Neural cell (in vitro differentiated cells): ENCODE data around the gene TSEN2. TPM values are rescaled to one million over a fixed set of nuclear protein-coding genes. Genes with fewer than 3 reads are reported as not detected.

Source experiments
- H2AFZ ChIP-seq: fragments of 200-600, 300-800 bp; sonication (generic), shearing (Covaris generic); 2 replicates; pipeline ENCODE4 v1.6.0; 2014; ENCODE audit warnings: low read depth, mild to moderate bottlenecking, antibody characterized with exemption, low read length, moderate library complexity
- H3F3A ChIP-seq: fragments of 200-600 bp; shearing (Covaris generic); 2 replicates; pipeline ENCODE4 v1.6.1; 2016; ENCODE audit warnings: mild to moderate bottlenecking, moderate library complexity, mixed read lengths, antibody characterized with exemption, low read length; ENCODE audit not compliant: insufficient read depth, poor library complexity, severe bottlenecking
- H3K27ac ChIP-seq: fragments of 200-600, 300-800 bp; sonication (generic), shearing (Covaris generic); 2 replicates; pipeline ENCODE4 v1.5.1; 2014; ENCODE audit warnings: mild to moderate bottlenecking, low read length, moderate library complexity
- H3K27me3 ChIP-seq: fragments of 300-800, 200-600 bp; sonication (generic), shearing (Covaris generic); 2 replicates; pipeline ENCODE4 v1.6.0; 2014; ENCODE audit warnings: mild to moderate bottlenecking, low read depth, low read length, moderate library complexity; ENCODE audit not compliant: insufficient read depth
- H3K36me3 ChIP-seq: fragments of 300-800, 200-600 bp; sonication (generic), shearing (Covaris generic); 2 replicates; pipeline ENCODE4 v1.5.1; 2014; ENCODE audit warnings: mild to moderate bottlenecking, antibody characterized with exemption, low read length, moderate library complexity; ENCODE audit not compliant: insufficient read depth
- H3K4me2 ChIP-seq: fragments of 300-800, 200-600 bp; sonication (generic), shearing (Covaris generic); 2 replicates; pipeline ENCODE4 v1.6.0; 2014; ENCODE audit warnings: mild to moderate bottlenecking, low read length
- H3K4me3 ChIP-seq: fragments of 300-800, 200-600 bp; sonication (generic), shearing (Covaris generic); 2 replicates; pipeline ENCODE4 v1.5.1; 2014; ENCODE audit warnings: mild to moderate bottlenecking, low read length, moderate library complexity
- H3K79me2 ChIP-seq: fragments of 200-600 bp; shearing (Covaris generic); replicated peaks from 2 replicates; pipeline ENCODE4 v1.6.0; 2014; ENCODE audit warnings: mild to moderate bottlenecking, low read length, moderate library complexity; ENCODE audit not compliant: insufficient read depth
- H3K9ac ChIP-seq: fragments of 300-800, 200-600 bp; sonication (generic), shearing (Covaris generic); 2 replicates; pipeline ENCODE4 v1.6.1; 2016; ENCODE audit warnings: mild to moderate bottlenecking, low read length, mixed read lengths
- H3K9me2 ChIP-seq: fragments of 200-600 bp; shearing (Covaris generic); 2 replicates; pipeline ENCODE4 v1.6.1; 2016; ENCODE audit warnings: mild to moderate bottlenecking, low read length, mixed read lengths; ENCODE audit not compliant: insufficient read depth
- H3K9me3 ChIP-seq: fragments of 200-600, 300-800 bp; sonication (generic), shearing (Covaris generic); 2 replicates; pipeline ENCODE4 v1.6.1; 2016; ENCODE audit warnings: mild to moderate bottlenecking, mixed run types, low read length, moderate library complexity, mixed read lengths
- H4K20me1 ChIP-seq: fragments of 200-600 bp; shearing (Covaris generic); 2 replicates; pipeline ENCODE4 v1.6.1; 2016; ENCODE audit warnings: mild to moderate bottlenecking, mixed run types; ENCODE audit not compliant: insufficient read depth
- EP300 ChIP-seq: fragments of 450-650 bp; conservative IDR thresholded peaks from 2 replicates; pipeline ENCODE4 v1.6.1; 2014; ENCODE audit warnings: antibody characterized with exemption, mild to moderate bottlenecking, moderate library complexity; ENCODE audit not compliant: poor library complexity, severe bottlenecking
- EZH2 ChIP-seq: fragments of 200-600, 300-800 bp; shearing (Covaris generic), sonication (generic); IDR thresholded peaks from 2 replicates; pipeline ENCODE4 v1.6.1; 2014; ENCODE audit warnings: antibody characterized with exemption, low read length, borderline replicate concordance, mild to moderate bottlenecking; ENCODE audit not compliant: insufficient read depth, poor library complexity, severe bottlenecking
- MXI1 ChIP-seq: fragments of 450-650 bp; conservative IDR thresholded peaks from 2 replicates; pipeline ENCODE4 v1.6.1; 2014; ENCODE audit warnings: antibody characterized with exemption, mild to moderate bottlenecking; ENCODE audit not compliant: poor library complexity, severe bottlenecking
- POLR2AphosphoS5 ChIP-seq: IDR thresholded peaks from 2 replicates; pipeline ENCODE4 v1.6.1; 2012
- RAD21 ChIP-seq: fragments of 450-650 bp; conservative IDR thresholded peaks from 2 replicates; pipeline ENCODE4 v1.6.1; 2014; ENCODE audit warnings: antibody characterized with exemption, mild to moderate bottlenecking, moderate library complexity
- SMC3 ChIP-seq: fragments of 450-650 bp; conservative IDR thresholded peaks from 2 replicates; pipeline ENCODE4 v1.6.1; 2014; ENCODE audit warnings: antibody characterized with exemption, mild to moderate bottlenecking, moderate library complexity; ENCODE audit not compliant: poor library complexity
- TAF1 ChIP-seq: IDR thresholded peaks from 2 replicates; pipeline ENCODE4 v1.6.1; 2012; ENCODE audit warnings: low read depth
- polyA plus RNA-seq: library from polyadenylated mRNA; depleted of rRNA; stranded (reverse); fragments of >200 nt; gene quantifications from 2 replicates; pipeline ENCODE4 v1.2.3, GENCODE V29; 2014
- TF ChIP-seq, protein P1 (sequence below): IDR thresholded peaks from 2 replicates; pipeline ENCODE4 v1.6.1; 2012; ENCODE audit warnings: borderline replicate concordance
- TF ChIP-seq, protein P2 (sequence below): fragments of 450-650 bp; IDR thresholded peaks from 2 replicates; pipeline ENCODE4 v1.5.1; 2014; ENCODE audit warnings: antibody characterized with exemption, mild to moderate bottlenecking, moderate library complexity; ENCODE audit not compliant: poor library complexity, severe bottlenecking

TSEN2 gene
- polyA plus RNA-seq, 1 donor from 2014 or later: 22.6 TPM

DNA sequence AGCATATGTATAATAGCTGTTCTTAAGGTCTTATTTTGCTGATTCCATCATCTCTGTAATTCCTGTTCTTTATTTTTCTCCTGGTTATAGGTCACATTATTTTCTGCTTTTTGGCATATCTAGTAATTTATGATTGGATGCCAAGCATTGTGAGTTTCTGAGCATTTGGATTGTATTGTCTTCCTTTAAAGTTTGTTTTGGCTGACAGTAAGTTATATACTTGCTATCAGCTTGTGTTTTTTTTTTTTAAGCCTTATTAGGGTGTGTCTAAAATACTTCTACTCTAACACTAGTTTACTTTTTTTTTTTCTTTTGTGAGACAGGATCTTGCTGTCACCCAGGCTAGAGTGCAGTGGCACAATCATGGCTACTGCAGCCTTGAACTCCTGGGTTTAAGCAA, 82.7 kb downstream of the TSEN2 start:
- Histone ChIP-seq H3K9me2 (no peaks in the 10 kb centered on the region), H3K27ac (no peak overlapping the region), H3K79me2 (peaks cover 51% of the 10 kb centered on the region), H3K27me3 (no peaks in the 10 kb centered on the region), H3K36me3 (peaks cover 6% of the 10 kb centered on the region), H3K4me3 (no peak overlapping the region), H2AFZ (no peak overlapping the region), H3K9me3 (peaks cover 4% of the 10 kb centered on the region), H3K4me2 (no peak overlapping the region), H3F3A (no peaks in the 10 kb centered on the region), H3K9ac (no peak overlapping the region), H4K20me1 (no peaks in the 10 kb centered on the region)
- TF ChIP-seq POLR2AphosphoS5 (no peak), EZH2 (no peak), TAF1 (no peak), MXI1 (no peak), RAD21 (no peak), EP300 (no peak), SMC3 (no peak)
- TF ChIP-seq, protein P1, sequence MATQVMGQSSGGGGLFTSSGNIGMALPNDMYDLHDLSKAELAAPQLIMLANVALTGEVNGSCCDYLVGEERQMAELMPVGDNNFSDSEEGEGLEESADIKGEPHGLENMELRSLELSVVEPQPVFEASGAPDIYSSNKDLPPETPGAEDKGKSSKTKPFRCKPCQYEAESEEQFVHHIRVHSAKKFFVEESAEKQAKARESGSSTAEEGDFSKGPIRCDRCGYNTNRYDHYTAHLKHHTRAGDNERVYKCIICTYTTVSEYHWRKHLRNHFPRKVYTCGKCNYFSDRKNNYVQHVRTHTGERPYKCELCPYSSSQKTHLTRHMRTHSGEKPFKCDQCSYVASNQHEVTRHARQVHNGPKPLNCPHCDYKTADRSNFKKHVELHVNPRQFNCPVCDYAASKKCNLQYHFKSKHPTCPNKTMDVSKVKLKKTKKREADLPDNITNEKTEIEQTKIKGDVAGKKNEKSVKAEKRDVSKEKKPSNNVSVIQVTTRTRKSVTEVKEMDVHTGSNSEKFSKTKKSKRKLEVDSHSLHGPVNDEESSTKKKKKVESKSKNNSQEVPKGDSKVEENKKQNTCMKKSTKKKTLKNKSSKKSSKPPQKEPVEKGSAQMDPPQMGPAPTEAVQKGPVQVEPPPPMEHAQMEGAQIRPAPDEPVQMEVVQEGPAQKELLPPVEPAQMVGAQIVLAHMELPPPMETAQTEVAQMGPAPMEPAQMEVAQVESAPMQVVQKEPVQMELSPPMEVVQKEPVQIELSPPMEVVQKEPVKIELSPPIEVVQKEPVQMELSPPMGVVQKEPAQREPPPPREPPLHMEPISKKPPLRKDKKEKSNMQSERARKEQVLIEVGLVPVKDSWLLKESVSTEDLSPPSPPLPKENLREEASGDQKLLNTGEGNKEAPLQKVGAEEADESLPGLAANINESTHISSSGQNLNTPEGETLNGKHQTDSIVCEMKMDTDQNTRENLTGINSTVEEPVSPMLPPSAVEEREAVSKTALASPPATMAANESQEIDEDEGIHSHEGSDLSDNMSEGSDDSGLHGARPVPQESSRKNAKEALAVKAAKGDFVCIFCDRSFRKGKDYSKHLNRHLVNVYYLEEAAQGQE: no peak
- TF ChIP-seq, protein P2, sequence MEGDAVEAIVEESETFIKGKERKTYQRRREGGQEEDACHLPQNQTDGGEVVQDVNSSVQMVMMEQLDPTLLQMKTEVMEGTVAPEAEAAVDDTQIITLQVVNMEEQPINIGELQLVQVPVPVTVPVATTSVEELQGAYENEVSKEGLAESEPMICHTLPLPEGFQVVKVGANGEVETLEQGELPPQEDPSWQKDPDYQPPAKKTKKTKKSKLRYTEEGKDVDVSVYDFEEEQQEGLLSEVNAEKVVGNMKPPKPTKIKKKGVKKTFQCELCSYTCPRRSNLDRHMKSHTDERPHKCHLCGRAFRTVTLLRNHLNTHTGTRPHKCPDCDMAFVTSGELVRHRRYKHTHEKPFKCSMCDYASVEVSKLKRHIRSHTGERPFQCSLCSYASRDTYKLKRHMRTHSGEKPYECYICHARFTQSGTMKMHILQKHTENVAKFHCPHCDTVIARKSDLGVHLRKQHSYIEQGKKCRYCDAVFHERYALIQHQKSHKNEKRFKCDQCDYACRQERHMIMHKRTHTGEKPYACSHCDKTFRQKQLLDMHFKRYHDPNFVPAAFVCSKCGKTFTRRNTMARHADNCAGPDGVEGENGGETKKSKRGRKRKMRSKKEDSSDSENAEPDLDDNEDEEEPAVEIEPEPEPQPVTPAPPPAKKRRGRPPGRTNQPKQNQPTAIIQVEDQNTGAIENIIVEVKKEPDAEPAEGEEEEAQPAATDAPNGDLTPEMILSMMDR: no peak

DNA sequence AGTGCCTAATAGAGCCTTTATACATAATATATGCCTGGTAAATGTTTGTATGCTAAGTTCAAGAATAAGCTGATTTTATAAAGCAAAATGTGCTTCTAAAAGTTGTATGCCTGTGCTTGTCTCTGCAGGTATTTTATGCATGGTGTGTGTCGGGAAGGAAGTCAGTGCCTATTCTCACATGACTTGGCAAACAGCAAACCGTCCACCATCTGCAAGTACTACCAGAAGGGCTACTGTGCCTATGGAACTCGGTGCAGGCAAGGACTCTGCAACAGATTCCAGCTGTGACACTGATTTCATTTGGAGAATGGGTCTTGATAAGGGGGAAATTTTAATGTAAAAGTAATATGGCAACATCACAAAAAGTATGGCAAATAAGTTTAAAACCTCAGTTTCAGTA, 84.5 kb downstream of the TSEN2 start:
- no peak overlapping the region for H3K4me3 ChIP-seq
- H3K9me3 ChIP-seq: peaks cover 4% of the 10 kb centered on the region
- TF ChIP-seq POLR2AphosphoS5 (no peak), RAD21 (no peak)
- no peak overlapping the region for H3K4me2 ChIP-seq
- no peak overlapping the region for H2AFZ ChIP-seq
- no peaks in the 10 kb centered on the region for H3F3A ChIP-seq
- no peaks in the 10 kb centered on the region for H3K27me3 ChIP-seq
- H3K36me3 ChIP-seq: peaks cover 8% of the 10 kb centered on the region
- no peak overlapping the region for H3K27ac ChIP-seq
- H3K9me2 ChIP-seq: no peaks in the 10 kb centered on the region
- H4K20me1 ChIP-seq: no peaks in the 10 kb centered on the region
- no peak overlapping the region for H3K9ac ChIP-seq
- peaks cover 40% of the 10 kb centered on the region for H3K79me2 ChIP-seq

DNA sequence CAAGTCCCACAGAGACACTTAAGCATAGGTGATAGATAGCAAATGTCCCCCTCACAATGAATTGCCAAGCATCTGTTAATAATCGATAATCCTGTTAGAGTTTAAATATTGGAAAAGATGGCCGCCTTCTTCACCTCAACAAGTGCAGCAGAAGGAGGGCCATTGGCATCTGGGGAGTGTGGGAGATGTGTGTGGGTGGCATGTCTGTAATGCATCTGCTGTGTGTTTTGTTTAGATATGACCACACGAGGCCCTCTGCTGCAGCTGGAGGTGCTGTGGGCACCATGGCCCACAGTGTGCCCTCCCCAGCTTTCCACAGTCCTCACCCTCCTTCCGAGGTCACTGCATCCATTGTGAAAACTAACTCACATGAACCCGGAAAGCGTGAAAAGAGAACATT, 85.6 kb downstream of the TSEN2 start:
- Histone ChIP-seq H4K20me1 (no peaks in the 10 kb centered on the region), H3K36me3 (peaks cover 8% of the 10 kb centered on the region), H3K27ac (no peak overlapping the region), H3F3A (no peaks in the 10 kb centered on the region), H2AFZ (no peak overlapping the region), H3K27me3 (no peaks in the 10 kb centered on the region), H3K9ac (no peak overlapping the region), H3K9me3 (peaks cover 4% of the 10 kb centered on the region), H3K9me2 (no peaks in the 10 kb centered on the region), H3K4me3 (no peak overlapping the region), H3K4me2 (no peak overlapping the region), H3K79me2 (peaks cover 32% of the 10 kb centered on the region)
- TF ChIP-seq, protein P1: no peak
- no peak for TF ChIP-seq RAD21
- no peak for TF ChIP-seq SMC3
- TF ChIP-seq EP300: no peak
- TF ChIP-seq, protein P2: no peak
- no peak for TF ChIP-seq POLR2AphosphoS5
- TF ChIP-seq MXI1: no peak
- no peak for TF ChIP-seq TAF1
- TF ChIP-seq EZH2: no peak
